Lower leg skin (tissue), 3 donors: Measurements from ENCODE around the gene MED27.

Experiments used
- POLR2A ChIP-seq, 2 donors: fragments of 450-650 bp; IDR thresholded peaks; one replicate each; pipeline ENCODE4 v1.6.1; 2016 to 2017; ENCODE audit warnings: antibody characterized with exemption in 2 of 2, mild to moderate bottlenecking in 1 of 2, moderate library complexity in 1 of 2
- TF ChIP-seq, protein P1 (sequence below), 3 donors: fragments of 450-650 bp; IDR thresholded peaks; one replicate each; pipeline ENCODE4 v1.5.1; 2016; ENCODE audit warnings: antibody characterized with exemption in 3 of 3, mild to moderate bottlenecking in 3 of 3, moderate library complexity in 2 of 3

GRCh38 chr9:131892162-131892707, 187.4 kb downstream of the MED27 start:
- TF ChIP-seq POLR2A (IDR thresholded peaks at IDR 0.05): no peak
- TF ChIP-seq, protein P1, sequence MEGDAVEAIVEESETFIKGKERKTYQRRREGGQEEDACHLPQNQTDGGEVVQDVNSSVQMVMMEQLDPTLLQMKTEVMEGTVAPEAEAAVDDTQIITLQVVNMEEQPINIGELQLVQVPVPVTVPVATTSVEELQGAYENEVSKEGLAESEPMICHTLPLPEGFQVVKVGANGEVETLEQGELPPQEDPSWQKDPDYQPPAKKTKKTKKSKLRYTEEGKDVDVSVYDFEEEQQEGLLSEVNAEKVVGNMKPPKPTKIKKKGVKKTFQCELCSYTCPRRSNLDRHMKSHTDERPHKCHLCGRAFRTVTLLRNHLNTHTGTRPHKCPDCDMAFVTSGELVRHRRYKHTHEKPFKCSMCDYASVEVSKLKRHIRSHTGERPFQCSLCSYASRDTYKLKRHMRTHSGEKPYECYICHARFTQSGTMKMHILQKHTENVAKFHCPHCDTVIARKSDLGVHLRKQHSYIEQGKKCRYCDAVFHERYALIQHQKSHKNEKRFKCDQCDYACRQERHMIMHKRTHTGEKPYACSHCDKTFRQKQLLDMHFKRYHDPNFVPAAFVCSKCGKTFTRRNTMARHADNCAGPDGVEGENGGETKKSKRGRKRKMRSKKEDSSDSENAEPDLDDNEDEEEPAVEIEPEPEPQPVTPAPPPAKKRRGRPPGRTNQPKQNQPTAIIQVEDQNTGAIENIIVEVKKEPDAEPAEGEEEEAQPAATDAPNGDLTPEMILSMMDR (IDR thresholded peaks at IDR 0.05): no peak
